ENCODE results near the gene HNRNPLL.

GRCh38 chr2:38557981-38558380 is 44.7 kb downstream of the HNRNPLL start:
- no peak for TF ChIP-seq CTCF (IDR thresholded peaks at IDR 0.05; ENCODE audit: insufficient read depth, low read depth, low read length)
- TF ChIP-seq EZH2 (IDR thresholded peaks at IDR 0.05; ENCODE audit: insufficient read depth, low read length), result no peak

All from astrocyte (in vitro differentiated cells and primary cell).